Thymus (tissue), 11 donors: ENCODE data around the gene ERGIC1. TPM values are rescaled to one million over a fixed set of nuclear protein-coding genes. Genes with fewer than 3 reads are reported as not detected.
A peak's percentile ranks its signal among the peaks of the same experiment; 100 is the strongest.

ENCODE experiments used
- DNase-seq, 9 donors: peaks; one replicate each; pipeline ENCODE4 v3.0.0-alpha.2; 2013; ENCODE audit warnings: low spot score in 9 of 9, low read depth in 6 of 9, missing footprints in 1 of 9
- H3K27ac ChIP-seq, 2 donors: one replicate each; pipeline ENCODE4 v1.5.1; 2013; ENCODE audit warnings: control low read depth in 1 of 2, low read depth in 1 of 2, low read length in 1 of 2, mild to moderate bottlenecking in 1 of 2, moderate library complexity in 1 of 2
- H3K27me3 ChIP-seq, 2 donors: one replicate each; pipeline ENCODE4 v1.5.1; 2013; ENCODE audit warnings: low read length in 1 of 2; ENCODE audit not compliant: control insufficient read depth in 2 of 2, insufficient read depth in 1 of 2
- H3K36me3 ChIP-seq, 2 donors: one replicate each; pipeline ENCODE4 v1.5.1; 2013; ENCODE audit warnings: low read length in 1 of 2, mild to moderate bottlenecking in 1 of 2, moderate library complexity in 1 of 2; ENCODE audit not compliant: control insufficient read depth in 2 of 2, insufficient read depth in 2 of 2
- H3K4me1 ChIP-seq, 2 donors: one replicate each; pipeline ENCODE4 v1.5.1; 2013; ENCODE audit warnings: low read length in 2 of 2; ENCODE audit not compliant: control insufficient read depth in 2 of 2, insufficient read depth in 2 of 2
- H3K4me3 ChIP-seq, 2 donors: one replicate each; pipeline ENCODE4 v1.5.1; 2013; ENCODE audit warnings: low read length in 2 of 2, control low read depth in 1 of 2, mild to moderate bottlenecking in 1 of 2
- H3K9me3 ChIP-seq, 2 donors: one replicate each; pipeline ENCODE4 v1.5.1; 2013; ENCODE audit warnings: low read length in 1 of 2, mild to moderate bottlenecking in 1 of 2; ENCODE audit not compliant: control insufficient read depth in 2 of 2, insufficient read depth in 1 of 2
- WGBS: extraction: QIAGEN DNeasy Blood & Tissue Kit; methylation state at CpG from one replicate; pipeline ENCODE4 v1.1.7; 2013; 5-methylcytosine and 5-hydroxymethylcytosine counted together
- polyA plus RNA-seq: library from polyadenylated mRNA; stranded (reverse); fragments of 200-250 nt; gene quantifications from one replicate; pipeline ENCODE4 v1.2.3, GENCODE V29; 2013
- total RNA-seq: library from RNA; stranded (reverse); fragments of 120-200 nt; gene quantifications from one replicate; pipeline ENCODE4 v1.2.4, GENCODE V29; 2013
- donor health status: healthy.

The ERGIC1 gene
- total and polyA plus RNA-seq, 2 donors: 57.2 to 69.2 TPM

DNA sequence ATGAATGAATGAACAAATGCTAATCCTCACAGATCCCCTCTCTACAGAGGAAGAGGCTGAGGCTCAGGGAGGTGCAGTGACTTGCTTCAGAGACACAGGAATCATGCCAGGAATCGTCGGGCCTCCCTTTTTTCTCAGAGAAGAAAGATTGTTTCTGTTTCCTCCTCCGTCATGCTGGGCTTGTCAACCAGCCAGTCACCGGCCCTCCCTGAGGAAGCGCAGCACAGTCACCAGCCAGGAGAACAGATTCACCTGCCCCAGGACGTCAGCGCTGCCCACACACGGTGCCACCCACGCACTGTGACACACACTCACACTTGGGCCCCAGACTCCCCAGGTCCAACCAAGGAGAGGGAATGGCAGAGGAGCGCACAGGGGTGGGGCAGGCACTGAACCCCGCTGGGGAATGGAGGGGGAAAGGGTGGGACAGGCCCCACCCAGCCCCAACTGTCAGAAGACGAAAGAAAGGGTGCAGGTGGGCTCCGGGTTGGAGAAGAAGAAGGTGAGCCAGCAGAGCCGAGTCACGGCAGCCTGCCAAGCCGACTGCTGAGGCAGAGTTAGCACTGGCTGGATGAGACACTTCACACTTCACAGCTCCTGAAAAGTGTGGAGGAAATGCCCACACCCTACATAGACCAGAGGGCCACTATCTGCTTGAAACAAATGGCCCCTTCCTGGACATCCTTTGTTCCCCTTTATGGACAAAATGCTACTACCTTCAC, 13.8 kb upstream of the ERGIC1 start:
- Histone ChIP-seq H3K27me3 (no peaks in the 10 kb centered on the region), H3K27ac (no peak overlapping the region), H3K9me3 (no peaks in the 10 kb centered on the region), H3K4me1 (peaks cover 0 to 5% of the 10 kb centered on the region in 2 donors), H3K4me3 (no peak overlapping the region), H3K36me3 (no peaks in the 10 kb centered on the region)
- no peak for DNase-seq
- 80% methylated on average over 16 of the region's 16 CpGs for WGBS

DNA sequence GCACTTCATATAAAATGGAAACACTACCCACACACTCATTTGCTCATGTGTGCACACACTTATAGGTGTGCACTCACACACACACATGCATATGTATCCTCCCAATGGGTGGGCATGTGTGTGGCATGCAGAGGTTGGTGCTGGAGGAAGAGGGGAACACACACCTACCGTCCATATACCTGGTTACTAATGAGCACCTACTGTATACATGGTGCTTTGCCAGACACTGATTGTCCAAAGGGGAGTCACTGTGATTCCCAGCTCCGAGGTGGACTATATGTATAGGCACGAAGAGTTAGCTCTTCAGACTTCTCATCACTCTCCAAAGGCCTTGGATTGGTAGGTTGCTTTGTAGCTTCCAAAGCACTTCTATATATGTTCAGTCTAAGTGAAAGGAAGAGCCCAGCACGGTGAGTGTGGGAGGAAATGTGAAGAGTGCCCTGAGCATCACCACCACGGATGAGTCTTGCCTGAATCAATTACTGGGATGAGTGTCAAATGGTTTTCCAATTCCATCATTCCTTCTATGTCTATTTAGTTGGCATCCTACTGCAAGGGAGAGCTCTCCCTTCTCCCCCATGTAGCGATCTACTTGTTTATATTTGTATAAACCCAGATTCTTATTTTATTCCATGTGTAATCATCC, 12.6 kb upstream of the ERGIC1 start:
- DNase-seq: no peak
- Histone ChIP-seq H3K4me3 (no peak overlapping the region), H3K4me1 (peaks cover 0 to 5% of the 10 kb centered on the region in 2 donors), H3K27ac (no peak overlapping the region), H3K27me3 (no peaks in the 10 kb centered on the region), H3K9me3 (peaks cover 0 to 7% of the 10 kb centered on the region in 2 donors), H3K36me3 (no peaks in the 10 kb centered on the region)
- 85% methylated on average over 6 of the region's 6 CpGs for WGBS

DNA sequence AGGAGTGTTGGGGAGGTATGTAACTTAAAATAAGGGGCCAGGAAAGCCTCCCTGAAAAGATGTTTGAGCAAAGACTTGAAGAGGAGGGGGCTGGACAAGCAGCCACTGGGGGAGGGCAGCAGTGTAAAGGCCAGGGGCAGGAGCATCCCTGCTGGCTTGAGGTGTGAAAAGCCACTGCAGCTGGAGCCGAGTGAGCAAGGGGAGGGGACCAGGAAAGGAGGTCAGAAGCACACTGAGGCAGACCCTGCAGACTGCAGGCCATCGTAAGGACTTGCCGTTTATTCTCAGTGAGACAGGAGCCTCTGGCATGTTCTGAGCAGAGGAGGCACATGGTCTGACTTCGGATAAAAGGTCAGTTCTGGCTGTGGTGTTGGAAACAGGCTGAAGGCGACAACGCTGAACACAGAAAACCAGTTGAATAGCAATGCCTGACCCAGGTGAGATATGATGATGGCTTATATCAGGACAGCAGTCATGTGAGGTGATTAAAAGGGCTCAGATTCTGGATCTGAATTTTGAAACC, 10.2 kb upstream of the ERGIC1 start:
- Histone ChIP-seq H3K9me3 (peaks cover 0 to 10% of the 10 kb centered on the region in 2 donors), H3K27me3 (no peaks in the 10 kb centered on the region), H3K27ac (no peak overlapping the region), H3K36me3 (no peaks in the 10 kb centered on the region), H3K4me3 (no peak overlapping the region), H3K4me1 (peaks cover 6 to 18% of the 10 kb centered on the region in 2 donors)
- 97% methylated on average over 6 of the region's 6 CpGs for WGBS
- no peak for DNase-seq

DNA sequence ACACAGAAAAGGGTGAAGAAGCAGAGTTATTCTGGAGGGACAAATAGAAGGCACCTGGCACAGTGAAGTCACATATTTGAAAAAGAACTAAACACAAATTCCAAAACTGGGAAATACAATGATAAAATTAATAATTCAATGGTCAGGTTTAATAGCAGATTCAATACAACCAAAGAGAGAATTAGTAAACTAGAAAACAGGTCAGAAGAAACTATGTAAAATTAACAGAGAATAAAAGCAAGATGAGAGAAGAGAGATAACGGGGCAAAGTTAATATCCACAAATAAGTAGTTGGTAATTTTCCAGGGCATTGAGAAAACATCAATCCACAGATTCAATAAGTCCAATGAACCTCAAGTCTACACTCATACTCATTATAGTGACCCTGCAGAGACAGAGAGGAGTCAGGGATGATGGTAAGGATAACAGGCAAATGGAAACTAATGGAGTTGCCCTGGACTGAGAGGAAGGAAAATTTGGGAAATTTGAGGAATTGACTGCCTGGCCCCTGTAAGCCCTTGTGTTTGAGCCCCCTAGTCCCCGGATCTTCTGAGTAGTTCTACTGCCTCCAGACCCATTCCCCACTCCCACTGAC, 8.3 kb upstream of the ERGIC1 start:
- no peak overlapping the region for H3K4me3 ChIP-seq
- no peaks in the 10 kb centered on the region for H3K27me3 ChIP-seq
- DNase-seq: no peak
- H3K27ac ChIP-seq: no peak overlapping the region
- H3K36me3 ChIP-seq: no peaks in the 10 kb centered on the region
- WGBS: 48% methylated on average over 2 of the region's 2 CpGs
- H3K9me3 ChIP-seq: peaks cover 0 to 10% of the 10 kb centered on the region in 2 donors
- peaks cover 14 to 29% of the 10 kb centered on the region in 2 donors for H3K4me1 ChIP-seq

DNA sequence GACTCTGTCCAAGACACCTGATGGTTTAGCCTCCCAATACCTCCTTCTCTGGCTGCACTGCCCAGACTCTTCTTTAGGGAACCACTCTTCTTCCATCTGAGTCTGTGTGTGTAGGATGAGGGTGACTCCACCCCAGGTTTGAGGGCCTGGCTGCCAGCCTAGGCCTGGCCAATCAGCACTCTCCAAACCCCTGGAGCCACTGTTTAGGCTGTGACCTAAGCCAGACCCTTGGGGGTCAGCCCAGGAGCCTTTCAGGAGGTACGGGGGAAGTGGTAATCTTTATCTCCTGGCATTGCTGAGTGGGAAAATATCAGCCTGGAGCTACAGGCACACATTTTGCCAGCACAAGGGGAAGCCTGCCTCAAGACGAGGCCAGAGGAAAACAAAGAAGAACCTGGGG, 6.2 kb upstream of the ERGIC1 start:
- H3K36me3 ChIP-seq: no peaks in the 10 kb centered on the region
- peaks cover 14 to 42% of the 10 kb centered on the region in 2 donors for H3K4me1 ChIP-seq
- DNase-seq: no peak
- peaks cover 0 to 10% of the 10 kb centered on the region in 2 donors for H3K9me3 ChIP-seq
- no peak overlapping the region for H3K27ac ChIP-seq
- H3K4me3 ChIP-seq: no peak overlapping the region
- H3K27me3 ChIP-seq: no peaks in the 10 kb centered on the region
- 93% methylated on average over 2 of the region's 2 CpGs for WGBS

DNA sequence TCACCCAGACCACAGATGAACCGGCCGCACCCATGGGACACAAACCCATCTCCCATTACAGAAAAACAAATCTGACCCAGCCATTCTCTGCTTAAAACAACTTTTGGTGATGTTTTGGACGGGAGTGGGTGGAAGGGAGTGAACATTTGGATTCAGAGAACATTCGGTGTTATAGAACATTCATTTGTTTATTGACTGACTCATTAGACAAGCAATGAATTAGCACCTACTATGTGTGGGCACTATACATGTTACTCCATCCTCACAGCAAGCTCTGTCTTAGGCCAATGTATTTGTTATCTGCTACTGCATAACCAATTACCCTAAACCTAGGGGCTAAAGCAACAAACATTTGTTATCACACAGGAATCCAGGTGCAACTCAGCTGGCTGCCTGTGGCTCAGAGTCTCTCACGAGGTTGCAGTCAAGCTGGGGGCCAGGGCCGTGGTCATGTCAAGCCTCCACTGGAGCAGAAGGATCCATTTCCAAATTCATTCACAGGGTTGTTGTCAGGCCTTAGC, 5.1 kb upstream of the ERGIC1 start:
- Histone ChIP-seq H3K9me3 (peaks cover 0 to 10% of the 10 kb centered on the region in 2 donors), H3K4me3 (no peak overlapping the region), H3K4me1 (peaks cover 21 to 53% of the 10 kb centered on the region in 2 donors), H3K27me3 (no peaks in the 10 kb centered on the region), H3K36me3 (no peaks in the 10 kb centered on the region), H3K27ac (peak overlapping the region; percentile 36 to 69)
- peak in 2 of 9 donors; percentile 41 to 74 for DNase-seq
- WGBS: 63% methylated on average over 6 of the region's 6 CpGs

DNA sequence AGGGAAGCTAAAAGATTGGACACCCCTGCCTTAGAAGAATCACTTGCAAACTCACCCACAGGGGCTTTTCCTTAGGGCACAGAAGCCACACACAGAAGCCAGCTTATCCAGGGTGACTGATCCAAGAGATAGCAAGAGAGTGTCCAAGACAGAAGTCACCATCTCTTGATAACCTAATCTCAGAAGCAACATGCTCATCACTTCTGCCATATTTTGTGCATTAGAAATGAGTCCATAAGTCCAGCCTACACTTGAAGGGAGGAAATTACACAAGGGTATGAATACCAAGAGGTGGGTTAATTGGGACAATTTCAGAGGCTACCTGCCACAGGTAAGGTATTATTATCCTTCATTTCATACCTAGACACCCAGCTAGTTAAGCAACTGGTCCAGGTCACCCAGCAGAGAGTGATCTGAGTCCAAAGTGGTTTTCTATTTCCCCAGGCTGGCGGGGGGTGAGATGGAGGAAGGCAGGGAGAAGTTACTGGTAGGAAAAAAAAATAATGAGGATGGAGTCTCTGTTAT, 3.7 kb upstream of the ERGIC1 start:
- H3K27ac ChIP-seq: no peak overlapping the region
- H3K9me3 ChIP-seq: peaks cover 0 to 10% of the 10 kb centered on the region in 2 donors
- 91% methylated on average over 1 of the region's 1 CpG for WGBS
- peaks cover 24 to 60% of the 10 kb centered on the region in 2 donors for H3K4me1 ChIP-seq
- no peaks in the 10 kb centered on the region for H3K27me3 ChIP-seq
- DNase-seq: no peak
- H3K36me3 ChIP-seq: no peaks in the 10 kb centered on the region
- no peak overlapping the region for H3K4me3 ChIP-seq

DNA sequence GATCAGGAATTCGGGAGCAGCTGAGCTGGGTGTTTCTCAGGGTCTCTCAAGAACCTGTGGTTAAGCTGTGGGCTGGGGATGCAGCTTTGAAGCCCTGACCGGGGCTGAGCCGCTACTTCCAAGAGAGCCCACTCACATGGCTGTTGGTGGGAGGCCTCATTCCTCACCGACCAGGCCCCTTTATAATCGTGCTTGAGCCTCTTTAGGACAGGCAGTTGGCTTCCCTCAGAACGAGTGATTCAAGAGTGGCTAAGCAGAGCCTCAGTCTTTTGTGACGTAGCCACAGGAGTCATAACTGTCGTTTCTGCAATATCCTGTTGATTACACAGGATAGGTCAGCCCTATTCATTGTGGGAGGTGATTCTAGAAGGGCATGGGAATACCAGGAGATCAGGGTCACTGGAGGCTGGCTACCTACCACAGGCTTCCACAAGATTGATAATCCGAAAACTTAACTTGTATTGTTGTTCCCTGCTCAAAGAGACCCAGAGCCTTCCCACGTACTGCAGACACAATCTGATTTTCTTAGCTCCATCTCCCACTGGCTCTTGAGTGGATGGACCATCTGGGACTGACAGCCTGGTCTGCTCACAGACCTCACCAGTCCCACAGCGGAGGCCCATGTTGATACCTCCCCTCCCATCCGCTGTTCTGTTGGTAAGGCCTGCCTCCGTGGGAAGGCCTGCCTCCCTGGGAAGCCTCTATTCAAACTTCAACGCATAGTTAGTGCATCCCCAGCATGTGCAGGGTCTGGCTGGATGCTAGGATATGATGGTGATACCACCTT, 3.0 kb upstream of the ERGIC1 start:
- no peaks in the 10 kb centered on the region for H3K36me3 ChIP-seq
- no peak overlapping the region for H3K4me3 ChIP-seq
- no peaks in the 10 kb centered on the region for H3K27me3 ChIP-seq
- H3K9me3 ChIP-seq: peaks cover 0 to 7% of the 10 kb centered on the region in 2 donors
- H3K4me1 ChIP-seq: peaks cover 29 to 67% of the 10 kb centered on the region in 2 donors
- H3K27ac ChIP-seq: peak overlapping the region in 1 of 2 donors; percentile 62
- 79% methylated on average over 14 of the region's 14 CpGs for WGBS
- peak in 1 of 9 donors; percentile 54 for DNase-seq
